MG63 (cell line): ENCODE measurements around the gene EIF4EBP2. TPM values are rescaled to one million over a fixed set of nuclear protein-coding genes. Genes with fewer than 3 reads are reported as not detected.

Experiments
- DNase-seq: peaks from one replicate; pipeline ENCODE4 v3.0.0-alpha.2; 2020
- H3K27me3 ChIP-seq: fragments of 250-450 bp; sonication (Bioruptor Pico); 2 replicates; pipeline ENCODE4 v1.5.1; 2020; ENCODE audit warnings: mild to moderate bottlenecking, moderate library complexity
- H3K36me3 ChIP-seq: fragments of 250-450 bp; sonication (Bioruptor Pico); 2 replicates; pipeline ENCODE4 v1.5.1; 2020; ENCODE audit warnings: mild to moderate bottlenecking, moderate library complexity
- H3K4me3 ChIP-seq: fragments of 250-450 bp; sonication (Bioruptor Pico); 2 replicates; pipeline ENCODE4 v1.5.1; 2020; ENCODE audit warnings: mild to moderate bottlenecking, moderate library complexity
- H3K9me3 ChIP-seq: fragments of 250-450 bp; sonication (Bioruptor Pico); 2 replicates; pipeline ENCODE4 v1.5.1; 2020; ENCODE audit warnings: mild to moderate bottlenecking, moderate library complexity
- total RNA-seq: library from RNA; depleted of rRNA; stranded (reverse); fragments of >200 nt; shearing (Covaris generic); gene quantifications from 2 replicates; pipeline ENCODE4 v1.2.3, GENCODE V29; 2014; ENCODE audit warnings: low replicate concordance

The EIF4EBP2 gene
- total RNA-seq, 1 experiment from 2014 or later: 5.1 TPM

GRCh38 chr10:70371846-70372245 is 32.1 kb upstream of the EIF4EBP2 start:
- Histone ChIP-seq H3K4me3 (no peak overlapping the region), H3K9me3 (no peaks in the 10 kb centered on the region), H3K36me3 (no peaks in the 10 kb centered on the region), H3K27me3 (no peaks in the 10 kb centered on the region)
- DNase-seq: no peak

- peaks cover 10% of the 10 kb centered on the region; the same call in 1 of the 2 replicates for H3K9me3 ChIP-seq
- H3K4me3 ChIP-seq: no peak overlapping the region
- no peak for DNase-seq
- no peaks in the 10 kb centered on the region for H3K36me3 ChIP-seq
- H3K27me3 ChIP-seq: no peaks in the 10 kb centered on the region
Measured at GRCh38 chr10:70374775-70375614, 28.9 kb upstream of the EIF4EBP2 start.

GRCh38 chr10:70376436-70377378 is 27.2 kb upstream of the EIF4EBP2 start:
- Histone ChIP-seq H3K27me3 (no peaks in the 10 kb centered on the region), H3K36me3 (no peaks in the 10 kb centered on the region), H3K9me3 (peaks cover 10% of the 10 kb centered on the region; the same call in 1 of the 2 replicates), H3K4me3 (no peak overlapping the region)
- peak; percentile 19 for DNase-seq

- peaks cover 10% of the 10 kb centered on the region; the same call in 1 of the 2 replicates for H3K9me3 ChIP-seq
- peak; percentile 82 for DNase-seq
- H3K4me3 ChIP-seq: no peak overlapping the region
Measured at GRCh38 chr10:70378122-70378521, 25.8 kb upstream of the EIF4EBP2 start.

GRCh38 chr10:70379581-70380176 is 24.3 kb upstream of the EIF4EBP2 start:
- H3K27me3 ChIP-seq: no peaks in the 10 kb centered on the region
- H3K4me3 ChIP-seq: no peak overlapping the region
- H3K36me3 ChIP-seq: no peaks in the 10 kb centered on the region
- H3K9me3 ChIP-seq: peaks cover 10% of the 10 kb centered on the region; the same call in 1 of the 2 replicates
- DNase-seq: no peak

More at GRCh38 chr10:70378122-70378521, 25.8 kb upstream of the EIF4EBP2 start:
- Histone ChIP-seq H3K36me3 (no peaks in the 10 kb centered on the region), H3K27me3 (no peaks in the 10 kb centered on the region)

- Histone ChIP-seq H3K36me3 (no peaks in the 10 kb centered on the region), H3K4me3 (no peak overlapping the region), H3K27me3 (no peaks in the 10 kb centered on the region), H3K9me3 (peaks cover 10% of the 10 kb centered on the region; the same call in 1 of the 2 replicates)
- no peak for DNase-seq
Measured at GRCh38 chr10:70380350-70381135, 23.4 kb upstream of the EIF4EBP2 start.

- Histone ChIP-seq H3K36me3 (no peaks in the 10 kb centered on the region), H3K4me3 (peak overlapping the region; percentile 78), H3K27me3 (no peaks in the 10 kb centered on the region), H3K9me3 (peaks cover 10% of the 10 kb centered on the region; the same call in 1 of the 2 replicates)
- DNase-seq: peak; percentile 55
Measured at GRCh38 chr10:70381471-70382421, 22.2 kb upstream of the EIF4EBP2 start.

GRCh38 chr10:70391654-70392053 is 12.3 kb upstream of the EIF4EBP2 start:
- Histone ChIP-seq H3K36me3 (no peaks in the 10 kb centered on the region), H3K27me3 (no peaks in the 10 kb centered on the region; the same call in 1 of the 2 replicates), H3K4me3 (no peak overlapping the region), H3K9me3 (no peaks in the 10 kb centered on the region)
- DNase-seq: no peak

GRCh38 chr10:70396140-70396539 is 7.8 kb upstream of the EIF4EBP2 start:
- no peaks in the 10 kb centered on the region for H3K36me3 ChIP-seq
- no peaks in the 10 kb centered on the region for H3K9me3 ChIP-seq
- no peak overlapping the region for H3K4me3 ChIP-seq
- no peaks in the 10 kb centered on the region; the same call in 1 of the 2 replicates for H3K27me3 ChIP-seq
- no peak for DNase-seq

GRCh38 chr10:70399177-70399576 is 4.8 kb upstream of the EIF4EBP2 start:
- H3K4me3 ChIP-seq: no peak overlapping the region
- H3K9me3 ChIP-seq: no peaks in the 10 kb centered on the region
- no peaks in the 10 kb centered on the region; the same call in 1 of the 2 replicates for H3K27me3 ChIP-seq
- no peaks in the 10 kb centered on the region for H3K36me3 ChIP-seq
- DNase-seq: no peak

- Histone ChIP-seq H3K27me3 (no peaks in the 10 kb centered on the region), H3K9me3 (no peaks in the 10 kb centered on the region), H3K4me3 (peak overlapping the region; percentile 72), H3K36me3 (peaks cover 3% of the 10 kb centered on the region; the same call in 1 of the 2 replicates)
- DNase-seq: no peak
Measured at GRCh38 chr10:70403483-70404035, 386 bp upstream of the EIF4EBP2 start.

GRCh38 chr10:70404787-70405036 is 767 bp downstream of the EIF4EBP2 start:
- peaks cover 9% of the 10 kb centered on the region; the same call in 1 of the 2 replicates for H3K36me3 ChIP-seq
- peak overlapping the region; percentile 72 for H3K4me3 ChIP-seq
- DNase-seq: peak; percentile 12
- H3K27me3 ChIP-seq: no peaks in the 10 kb centered on the region
- H3K9me3 ChIP-seq: no peaks in the 10 kb centered on the region

- H3K4me3 ChIP-seq: peak overlapping the region; percentile 72
- H3K36me3 ChIP-seq: peaks cover 9% of the 10 kb centered on the region; the same call in 1 of the 2 replicates
- H3K27me3 ChIP-seq: no peaks in the 10 kb centered on the region
- DNase-seq: peak; percentile 86
- no peaks in the 10 kb centered on the region for H3K9me3 ChIP-seq
Measured at GRCh38 chr10:70405037-70405824, 1.3 kb downstream of the EIF4EBP2 start.

GRCh38 chr10:70409772-70410171 is 5.8 kb downstream of the EIF4EBP2 start:
- DNase-seq: no peak
- Histone ChIP-seq H3K9me3 (no peaks in the 10 kb centered on the region), H3K27me3 (no peaks in the 10 kb centered on the region), H3K36me3 (peaks cover 20% of the 10 kb centered on the region), H3K4me3 (no peak overlapping the region)
